HG02642 (cell line): ENCODE measurements around the gene CD82.

ENCODE experiments used
- ATAC-seq: cut with Tn5 transposase; IDR thresholded peaks from one replicate; pipeline ENCODE4 v1.9.1; 2021; ENCODE audit warnings: mild to moderate bottlenecking; ENCODE audit not compliant: unreplicated experiment, poor library complexity

The CD82 gene

GRCh38 chr11:44614281-44614775, 48.9 kb downstream of the CD82 start:
- ATAC-seq, result no peak

GRCh38 chr11:44615041-44615755, 49.7 kb downstream of the CD82 start:
- ATAC-seq, result no peak

GRCh38 chr11:44615913-44616791, 50.7 kb downstream of the CD82 start:
- ATAC-seq, result no peak

GRCh38 chr11:44617671-44618461, 52.4 kb downstream of the CD82 start:
- ATAC-seq, result no peak

GRCh38 chr11:44618561-44619425, 53.3 kb downstream of the CD82 start:
- ATAC-seq, result no peak

- ATAC-seq, result no peak
Observed at GRCh38 chr11:44620328-44620725, 54.9 kb downstream of the CD82 start.

GRCh38 chr11:44621140-44621681, 55.7 kb downstream of the CD82 start:
- ATAC-seq, result no peak

GRCh38 chr11:44621784-44622183, 56.3 kb downstream of the CD82 start:
- ATAC-seq, result no peak

GRCh38 chr11:44622190-44622650, 56.8 kb downstream of the CD82 start:
- ATAC-seq, result no peak

GRCh38 chr11:44622721-44623258, 57.3 kb downstream of the CD82 start:
- ATAC-seq, result no peak

GRCh38 chr11:44623341-44623730, 57.9 kb downstream of the CD82 start:
- ATAC-seq, result no peak

- no peak for ATAC-seq
Observed at GRCh38 chr11:44623731-44624491, 58.4 kb downstream of the CD82 start.

GRCh38 chr11:44624761-44625221, 59.3 kb downstream of the CD82 start:
- no peak for ATAC-seq

GRCh38 chr11:44625759-44626523, 60.5 kb downstream of the CD82 start:
- ATAC-seq, result no peak

GRCh38 chr11:44626645-44627044, 61.2 kb downstream of the CD82 start:
- no peak for ATAC-seq

GRCh38 chr11:44627165-44627789, 61.8 kb downstream of the CD82 start:
- no peak for ATAC-seq
